ENCODE measurements around the gene GOLGA3.

The GOLGA3 gene

GRCh38 chr12:132747395-132747794 lies 81.3 kb downstream of the GOLGA3 start:
- H3K36me3 ChIP-seq (ENCODE audit: insufficient read depth, low read length) = peaks cover 80% of the 10 kb centered on the region; the same call in 1 of the 2 replicates
- H3K9me2 ChIP-seq (replicated peaks; ENCODE audit: low read depth, low read length) = no peaks in the 10 kb centered on the region
- no peak overlapping the region for H3K4me3 ChIP-seq (ENCODE audit: low read length, poor library complexity, severe bottlenecking)
- H3K27me3 ChIP-seq (ENCODE audit: insufficient read depth, low read length, poor library complexity, severe bottlenecking) = no peaks in the 10 kb centered on the region
- H3K4me1 ChIP-seq (ENCODE audit: insufficient read depth, low read length, poor library complexity, severe bottlenecking) = no peaks in the 10 kb centered on the region
- no peaks in the 10 kb centered on the region for H3K9me3 ChIP-seq (ENCODE audit: insufficient read depth, low read depth, low read length)
- H3F3A ChIP-seq (ENCODE audit: low read depth) = no peaks in the 10 kb centered on the region
- no peak overlapping the region for H3K9ac ChIP-seq (ENCODE audit: low read depth, low read length, poor library complexity, severe bottlenecking)
- peaks cover 39% of the 10 kb centered on the region for H3K79me2 ChIP-seq (ENCODE audit: insufficient read depth, low read length)
- no peak overlapping the region for H3K4me2 ChIP-seq (ENCODE audit: low read depth, low read length, poor library complexity, severe bottlenecking)
- H4K20me1 ChIP-seq (ENCODE audit: insufficient read depth, low read length, poor library complexity, severe bottlenecking) = peaks cover 11% of the 10 kb centered on the region
- H2AFZ ChIP-seq (ENCODE audit: low read length) = no peak overlapping the region
- TF ChIP-seq EZH2phosphoT487 (IDR thresholded peaks at IDR 0.05; ENCODE audit: borderline replicate concordance) (no peak), CTCF (conservative IDR thresholded peaks at IDR 0.05; ENCODE audit: low read length) (no peak)

- Histone ChIP-seq H3K9me2 (replicated peaks; ENCODE audit: low read depth, low read length) (no peaks in the 10 kb centered on the region), H3K4me1 (ENCODE audit: insufficient read depth, low read length, poor library complexity, severe bottlenecking) (no peaks in the 10 kb centered on the region), H3K79me2 (ENCODE audit: insufficient read depth, low read length) (peaks cover 35% of the 10 kb centered on the region), H3K4me2 (ENCODE audit: low read depth, low read length, poor library complexity, severe bottlenecking) (no peak overlapping the region), H3K9me3 (ENCODE audit: insufficient read depth, low read depth, low read length) (no peaks in the 10 kb centered on the region), H3K9ac (ENCODE audit: low read depth, low read length, poor library complexity, severe bottlenecking) (no peak overlapping the region), H3F3A (ENCODE audit: low read depth) (no peaks in the 10 kb centered on the region), H3K4me3 (ENCODE audit: low read length, poor library complexity, severe bottlenecking) (no peak overlapping the region), H2AFZ (ENCODE audit: low read length) (no peak overlapping the region), H3K36me3 (ENCODE audit: insufficient read depth, low read length) (peaks cover 86% of the 10 kb centered on the region; the same call in 1 of the 2 replicates), H3K27me3 (ENCODE audit: insufficient read depth, low read length, poor library complexity, severe bottlenecking) (no peaks in the 10 kb centered on the region), H4K20me1 (ENCODE audit: insufficient read depth, low read length, poor library complexity, severe bottlenecking) (peaks cover 7% of the 10 kb centered on the region)
- TF ChIP-seq CTCF (conservative IDR thresholded peaks at IDR 0.05; ENCODE audit: low read length) (no peak), EZH2phosphoT487 (IDR thresholded peaks at IDR 0.05; ENCODE audit: borderline replicate concordance) (no peak)
Measured at GRCh38 chr12:132746613-132747012, 82.1 kb downstream of the GOLGA3 start.

- no peak overlapping the region for H3K4me2 ChIP-seq (ENCODE audit: low read depth, low read length, poor library complexity, severe bottlenecking)
- H3K4me1 ChIP-seq (ENCODE audit: insufficient read depth, low read length, poor library complexity, severe bottlenecking) = no peaks in the 10 kb centered on the region
- peaks cover 31% of the 10 kb centered on the region for H3K79me2 ChIP-seq (ENCODE audit: insufficient read depth, low read length)
- H3F3A ChIP-seq (ENCODE audit: low read depth) = no peaks in the 10 kb centered on the region
- peaks cover 93% of the 10 kb centered on the region; the same call in 1 of the 2 replicates for H3K36me3 ChIP-seq (ENCODE audit: insufficient read depth, low read length)
- peaks cover 3% of the 10 kb centered on the region for H4K20me1 ChIP-seq (ENCODE audit: insufficient read depth, low read length, poor library complexity, severe bottlenecking)
- no peak overlapping the region for H3K9ac ChIP-seq (ENCODE audit: low read depth, low read length, poor library complexity, severe bottlenecking)
- no peak for TF ChIP-seq EZH2phosphoT487 (IDR thresholded peaks at IDR 0.05; ENCODE audit: borderline replicate concordance)
- TF ChIP-seq CTCF (conservative IDR thresholded peaks at IDR 0.05; ENCODE audit: low read length) = no peak
- H2AFZ ChIP-seq (ENCODE audit: low read length) = no peak overlapping the region
- no peaks in the 10 kb centered on the region for H3K9me3 ChIP-seq (ENCODE audit: insufficient read depth, low read depth, low read length)
- no peak overlapping the region for H3K4me3 ChIP-seq (ENCODE audit: low read length, poor library complexity, severe bottlenecking)
- H3K27me3 ChIP-seq (ENCODE audit: insufficient read depth, low read length, poor library complexity, severe bottlenecking) = no peaks in the 10 kb centered on the region
- no peaks in the 10 kb centered on the region for H3K9me2 ChIP-seq (replicated peaks; ENCODE audit: low read depth, low read length)
Measured at GRCh38 chr12:132743831-132744230, 84.8 kb downstream of the GOLGA3 start.

All from Loucy (cell line).